ENCODE measurements around the gene CALCA.

Gene CALCA

DNA sequence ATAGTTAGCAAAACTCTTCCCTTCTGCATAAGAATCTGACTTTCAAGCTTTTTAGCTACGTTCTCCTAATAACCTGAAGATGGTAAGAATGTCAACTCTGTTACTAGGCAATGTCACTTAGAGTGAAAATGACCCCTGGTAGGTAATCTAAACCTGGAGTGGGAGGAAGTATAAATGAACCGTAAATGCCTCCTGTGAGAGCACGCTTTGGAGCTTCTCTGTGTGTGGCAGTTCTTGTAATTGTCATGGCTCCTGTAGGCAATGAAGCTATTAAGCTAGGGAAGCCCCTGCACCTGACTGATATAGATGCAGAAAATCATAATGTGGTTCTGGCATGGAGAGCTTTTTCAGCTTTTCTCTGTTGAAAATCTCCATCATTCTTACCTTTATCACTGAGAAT, 29.4 kb downstream of the CALCA start:
- no peak for FAIRE-seq

DNA sequence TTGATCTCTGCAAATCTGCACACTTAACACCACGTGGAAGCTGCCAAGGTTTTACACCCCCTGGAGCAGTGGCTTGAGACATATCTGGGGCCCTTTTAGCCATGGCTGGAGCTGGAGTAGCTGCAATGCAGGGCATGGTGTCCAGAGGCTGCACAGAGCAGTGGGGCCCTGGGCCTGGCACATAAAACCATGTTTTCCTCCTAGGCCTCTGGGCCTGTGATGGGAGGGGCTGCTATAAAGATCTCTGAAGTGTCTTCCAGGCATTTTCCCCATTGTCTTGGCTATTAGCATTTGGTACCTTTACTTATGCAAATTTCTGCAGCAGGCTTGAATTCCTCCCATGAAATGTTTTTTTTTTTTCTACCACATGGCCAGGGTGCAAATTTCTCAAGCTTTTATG, 33.2 kb downstream of the CALCA start:
- FAIRE-seq, result no peak

DNA sequence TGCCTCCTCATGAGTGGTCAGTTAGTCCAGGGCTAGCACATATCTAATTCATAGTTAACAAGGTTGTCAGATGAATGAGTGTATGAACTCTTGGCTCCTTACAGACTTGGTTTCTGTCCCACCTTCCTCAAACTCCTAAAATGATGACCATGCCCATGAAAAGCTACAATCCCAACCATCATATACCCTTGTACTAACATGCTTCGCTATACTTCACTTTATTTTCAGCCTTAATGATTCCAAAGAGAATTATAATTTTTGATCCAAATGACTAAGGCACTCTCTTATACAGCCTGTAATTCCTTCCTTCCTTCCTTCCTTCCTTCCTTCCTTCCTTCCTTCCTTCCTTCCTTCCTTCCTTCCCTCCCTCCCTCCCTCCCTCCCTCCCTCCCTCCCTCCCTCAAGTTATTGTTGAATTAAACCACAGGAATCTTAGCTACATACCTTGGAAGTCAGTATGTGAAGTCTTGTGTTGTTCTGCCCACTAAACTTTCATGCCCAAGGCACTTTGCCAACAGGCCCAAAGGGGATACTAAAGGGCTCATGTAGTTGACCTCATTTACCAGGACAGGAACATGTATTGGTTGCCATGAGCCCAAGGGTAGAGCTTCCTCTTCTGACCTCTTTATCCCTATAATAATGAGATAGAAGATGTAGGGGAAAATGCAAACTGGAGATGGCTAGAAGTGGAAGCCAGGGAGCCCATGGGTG, 37.4 kb downstream of the CALCA start:
- FAIRE-seq, result no peak

DNA sequence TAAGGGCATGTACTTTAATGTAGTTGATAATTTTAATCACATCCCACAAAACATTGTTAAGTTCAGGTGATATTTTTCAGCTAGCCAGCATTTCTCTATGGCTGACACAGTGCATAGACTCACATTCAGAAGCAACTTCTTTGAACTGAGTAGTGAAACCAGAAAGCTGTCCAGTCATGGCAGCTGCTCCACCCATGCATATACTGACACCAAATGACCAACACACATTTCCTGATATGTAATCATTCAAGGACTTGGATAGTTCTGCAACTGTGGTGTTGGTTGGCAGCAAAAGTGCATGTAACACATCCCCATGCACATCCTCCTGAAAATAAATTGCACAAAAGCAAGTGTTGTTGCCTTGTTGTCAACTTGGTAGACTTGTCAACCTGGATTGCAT, 39.7 kb downstream of the CALCA start:
- FAIRE-seq, result no peak

DNA sequence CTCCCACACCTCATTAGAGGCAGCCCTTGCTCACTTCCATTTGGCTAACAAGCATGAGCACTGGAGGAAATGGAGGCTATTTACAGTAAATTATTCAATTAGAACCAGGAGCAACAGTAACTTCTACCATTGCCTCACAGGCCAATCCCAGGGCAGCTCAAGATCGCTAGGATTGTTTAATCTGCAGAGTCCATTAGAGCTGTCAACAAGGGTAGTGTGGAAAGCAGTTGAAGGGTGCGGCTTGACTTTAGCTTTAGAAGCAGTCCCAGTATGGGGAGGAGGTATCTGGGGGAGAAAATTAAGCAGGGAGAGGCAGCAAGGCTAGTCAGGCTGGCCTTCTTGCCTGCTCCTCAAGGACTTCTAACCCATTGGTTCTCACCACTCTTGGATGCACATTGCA, 41.8 kb downstream of the CALCA start:
- no peak for FAIRE-seq

GRCh38 chr11:14927146-14927545, 45.0 kb downstream of the CALCA start:
- FAIRE-seq, result no peak

- no peak for FAIRE-seq
Observed at GRCh38 chr11:14924318-14924717, 47.8 kb downstream of the CALCA start.

Measured in A204.1 (cell line).